ENCODE data around the gene CYS1. TPM values are rescaled to one million over a fixed set of nuclear protein-coding genes. Genes with fewer than 3 reads are reported as not detected.

CYS1 gene
- total RNA-seq, 1 experiment from 2014 or later = 3.7 TPM

DNA sequence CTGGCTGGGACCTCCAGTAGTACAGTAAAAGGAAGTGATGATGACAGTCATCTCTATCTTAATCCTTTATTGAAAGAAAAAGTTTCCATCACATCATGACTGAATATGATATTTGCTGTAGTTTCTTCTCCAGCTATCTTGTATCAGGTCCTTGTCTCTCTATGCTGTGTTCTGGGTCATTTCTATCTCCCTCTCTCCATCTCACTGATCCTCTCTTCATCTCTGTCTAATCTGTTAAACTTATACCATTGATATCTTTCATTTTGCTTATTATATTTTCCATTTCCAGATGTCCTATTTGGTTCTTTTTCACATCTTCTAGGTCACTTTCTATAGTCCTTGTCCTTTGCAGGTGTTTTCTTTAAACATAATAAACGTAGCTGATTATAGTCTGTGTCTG is 12.3 kb downstream of the CYS1 start (continued):
- TF ChIP-seq JUND (IDR thresholded peaks at IDR 0.05) (no peak), FOSL1 (IDR thresholded peaks at IDR 0.05; ENCODE audit: low read depth) (no peak), YY1 (IDR thresholded peaks at IDR 0.05; ENCODE audit: extremely low read depth, insufficient replicate concordance, low read depth, low read length) (no peak), TCF7L2 (IDR thresholded peaks at IDR 0.05; ENCODE audit: borderline replicate concordance, extremely low read depth, insufficient read depth, insufficient read length) (no peak), POLR2AphosphoS5 (IDR thresholded peaks at IDR 0.05; ENCODE audit: low read depth, low read length) (no peak)
- TF ChIP-seq, protein P1, sequence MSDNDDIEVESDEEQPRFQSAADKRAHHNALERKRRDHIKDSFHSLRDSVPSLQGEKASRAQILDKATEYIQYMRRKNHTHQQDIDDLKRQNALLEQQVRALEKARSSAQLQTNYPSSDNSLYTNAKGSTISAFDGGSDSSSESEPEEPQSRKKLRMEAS (IDR thresholded peaks at IDR 0.05) = no peak
- TF ChIP-seq, protein P2, sequence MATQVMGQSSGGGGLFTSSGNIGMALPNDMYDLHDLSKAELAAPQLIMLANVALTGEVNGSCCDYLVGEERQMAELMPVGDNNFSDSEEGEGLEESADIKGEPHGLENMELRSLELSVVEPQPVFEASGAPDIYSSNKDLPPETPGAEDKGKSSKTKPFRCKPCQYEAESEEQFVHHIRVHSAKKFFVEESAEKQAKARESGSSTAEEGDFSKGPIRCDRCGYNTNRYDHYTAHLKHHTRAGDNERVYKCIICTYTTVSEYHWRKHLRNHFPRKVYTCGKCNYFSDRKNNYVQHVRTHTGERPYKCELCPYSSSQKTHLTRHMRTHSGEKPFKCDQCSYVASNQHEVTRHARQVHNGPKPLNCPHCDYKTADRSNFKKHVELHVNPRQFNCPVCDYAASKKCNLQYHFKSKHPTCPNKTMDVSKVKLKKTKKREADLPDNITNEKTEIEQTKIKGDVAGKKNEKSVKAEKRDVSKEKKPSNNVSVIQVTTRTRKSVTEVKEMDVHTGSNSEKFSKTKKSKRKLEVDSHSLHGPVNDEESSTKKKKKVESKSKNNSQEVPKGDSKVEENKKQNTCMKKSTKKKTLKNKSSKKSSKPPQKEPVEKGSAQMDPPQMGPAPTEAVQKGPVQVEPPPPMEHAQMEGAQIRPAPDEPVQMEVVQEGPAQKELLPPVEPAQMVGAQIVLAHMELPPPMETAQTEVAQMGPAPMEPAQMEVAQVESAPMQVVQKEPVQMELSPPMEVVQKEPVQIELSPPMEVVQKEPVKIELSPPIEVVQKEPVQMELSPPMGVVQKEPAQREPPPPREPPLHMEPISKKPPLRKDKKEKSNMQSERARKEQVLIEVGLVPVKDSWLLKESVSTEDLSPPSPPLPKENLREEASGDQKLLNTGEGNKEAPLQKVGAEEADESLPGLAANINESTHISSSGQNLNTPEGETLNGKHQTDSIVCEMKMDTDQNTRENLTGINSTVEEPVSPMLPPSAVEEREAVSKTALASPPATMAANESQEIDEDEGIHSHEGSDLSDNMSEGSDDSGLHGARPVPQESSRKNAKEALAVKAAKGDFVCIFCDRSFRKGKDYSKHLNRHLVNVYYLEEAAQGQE (IDR thresholded peaks at IDR 0.05; ENCODE audit: low read depth) = no peak

- Histone ChIP-seq H2AFZ (ENCODE audit: low read depth, low read length, poor library complexity, severe bottlenecking) (no peak overlapping the region), H3K4me3 (replicated peaks in 1 of 2; ENCODE audit: low read depth in 1 of 2, low read length in 2 of 2) (no peak overlapping the region), H3K9me3 (ENCODE audit: control insufficient read depth in 1 of 2, insufficient read depth in 1 of 2, low read depth in 1 of 2, low read length in 2 of 2) (no peaks in the 10 kb centered on the region), H3K27me3 (ENCODE audit: insufficient read depth, low read length) (no peaks in the 10 kb centered on the region), H3K36me3 (ENCODE audit: control insufficient read depth in 1 of 2, insufficient read depth in 2 of 2, low read length in 2 of 2) (no peaks in the 10 kb centered on the region), H3K9me2 (ENCODE audit: insufficient read depth) (no peaks in the 10 kb centered on the region), H4K20me1 (ENCODE audit: insufficient read depth) (no peaks in the 10 kb centered on the region), H3K27ac (ENCODE audit: low read depth, low read length) (no peak overlapping the region), H3K9ac (ENCODE audit: low read length) (no peak overlapping the region), H3K79me2 (ENCODE audit: insufficient read depth, low read length) (no peaks in the 10 kb centered on the region), H3K4me2 (ENCODE audit: low read length) (no peak overlapping the region), H3K4me1 (ENCODE audit: control insufficient read depth in 1 of 2, insufficient read depth in 2 of 2, low read length in 2 of 2) (peaks cover 0 to 2% of the 10 kb centered on the region in 2 experiments; a peak in 2 of 4 replicates)
- no peak for DNase-seq (ENCODE audit: low read depth, low spot score)
- no TSS peak for BruUV-seq (replicated peaks)
- RAD21 ChIA-PET (ENCODE audit: low non-redundant PET in 1 of 2, low total read pairs in 2 of 2, uncharacterized antibody in 2 of 2, unreplicated experiment in 2 of 2) = no interaction called here
- TF ChIP-seq, protein P3, sequence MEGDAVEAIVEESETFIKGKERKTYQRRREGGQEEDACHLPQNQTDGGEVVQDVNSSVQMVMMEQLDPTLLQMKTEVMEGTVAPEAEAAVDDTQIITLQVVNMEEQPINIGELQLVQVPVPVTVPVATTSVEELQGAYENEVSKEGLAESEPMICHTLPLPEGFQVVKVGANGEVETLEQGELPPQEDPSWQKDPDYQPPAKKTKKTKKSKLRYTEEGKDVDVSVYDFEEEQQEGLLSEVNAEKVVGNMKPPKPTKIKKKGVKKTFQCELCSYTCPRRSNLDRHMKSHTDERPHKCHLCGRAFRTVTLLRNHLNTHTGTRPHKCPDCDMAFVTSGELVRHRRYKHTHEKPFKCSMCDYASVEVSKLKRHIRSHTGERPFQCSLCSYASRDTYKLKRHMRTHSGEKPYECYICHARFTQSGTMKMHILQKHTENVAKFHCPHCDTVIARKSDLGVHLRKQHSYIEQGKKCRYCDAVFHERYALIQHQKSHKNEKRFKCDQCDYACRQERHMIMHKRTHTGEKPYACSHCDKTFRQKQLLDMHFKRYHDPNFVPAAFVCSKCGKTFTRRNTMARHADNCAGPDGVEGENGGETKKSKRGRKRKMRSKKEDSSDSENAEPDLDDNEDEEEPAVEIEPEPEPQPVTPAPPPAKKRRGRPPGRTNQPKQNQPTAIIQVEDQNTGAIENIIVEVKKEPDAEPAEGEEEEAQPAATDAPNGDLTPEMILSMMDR (IDR thresholded peaks at IDR 0.05 in 2 of 3, conservative IDR thresholded peaks at IDR 0.05 in 1 of 3; ENCODE audit: borderline replicate concordance in 1 of 3, insufficient read depth in 1 of 3, low read depth in 2 of 3, low read length in 2 of 3) = no peak
- no peak for TF ChIP-seq ZFX (IDR thresholded peaks at IDR 0.05)
- no peak for TF ChIP-seq RAD21 (IDR thresholded peaks at IDR 0.05; ENCODE audit: low read depth)
- no peak for TF ChIP-seq ZBTB33 (IDR thresholded peaks at IDR 0.05; ENCODE audit: extremely low read depth, insufficient replicate concordance, low read length)
- no peak for TF ChIP-seq TCF7L2 (IDR thresholded peaks at IDR 0.05; ENCODE audit: borderline replicate concordance, extremely low read depth, insufficient read depth, insufficient read length)
- no peak for TF ChIP-seq POLR2AphosphoS5 (IDR thresholded peaks at IDR 0.05; ENCODE audit: low read depth, low read length)
- TF ChIP-seq CBX3 (IDR thresholded peaks at IDR 0.05; ENCODE audit: low read depth) = no peak
- no peak for TF ChIP-seq SRF (IDR thresholded peaks at IDR 0.05; ENCODE audit: low read depth)
- TF ChIP-seq CEBPB (IDR thresholded peaks at IDR 0.05; ENCODE audit: low read depth) = no peak
- no peak for TF ChIP-seq EZH2phosphoT487 (IDR thresholded peaks at IDR 0.05; ENCODE audit: borderline replicate concordance)
- TF ChIP-seq POLR2A (IDR thresholded peaks at IDR 0.05; ENCODE audit: borderline replicate concordance, extremely low read depth, insufficient read depth, insufficient read length) = no peak
- TF ChIP-seq SIN3A (IDR thresholded peaks at IDR 0.05; ENCODE audit: low read depth) = no peak
- TF ChIP-seq YY1 (IDR thresholded peaks at IDR 0.05; ENCODE audit: extremely low read depth, insufficient replicate concordance, low read depth, low read length) = no peak
- intact Hi-C loops (cut with micrococcal nuclease) = no loop called here
- POLR2A ChIA-PET = no interaction called here
- CTCF ChIA-PET = interaction anchor here (0.7 to 1.9 kb wide), 3 partner anchors 21 to 367 kb away, joined by 3 to 5 read pairs (median 4); no protein-coding TSS in a partner anchor
- no peak for ATAC-seq
Measured at GRCh38 chr2:10067330-10067729, 12.9 kb downstream of the CYS1 start.
